Ammon's horn (tissue), 1 donor: ENCODE measurements around the gene NEK8.
"Not testable (repeated sequence)": the region's sequence is repeated elsewhere in the genome, so short reads cannot be mapped to it uniquely, and the experiment has no call there.

Experiments used
- DNase-seq: peaks from one replicate; pipeline ENCODE4 v3.0.0-alpha.2; 2016; ENCODE audit warnings: low spot score

NEK8 gene

GRCh38 chr17:28725660-28726225, 2.8 kb upstream of the NEK8 start:
- DNase-seq = peak; percentile 18

GRCh38 chr17:28726226-28726626, 2.4 kb upstream of the NEK8 start, which contains the start of gene TLCD1:
Gene TLCD1 (minus strand): TSS chr17:28726233. CDS start chr17:28726097, 136 bp downstream.
- peak; percentile 49 for DNase-seq

GRCh38 chr17:28726627-28727491, 1.7 kb upstream of the NEK8 start:
- peak; percentile 94 for DNase-seq

- DNase-seq = no peak
Measured at GRCh38 chr17:28729950-28730330, 1.4 kb downstream of the NEK8 start.

GRCh38 chr17:28733346-28733745, 4.8 kb downstream of the NEK8 start:
- no peak for DNase-seq

GRCh38 chr17:28734712-28735241, 6.2 kb downstream of the NEK8 start:
- DNase-seq = no peak

GRCh38 chr17:28735242-28735722, 6.7 kb downstream of the NEK8 start:
- DNase-seq = no peak

- not testable (repeated sequence) for DNase-seq
Measured at GRCh38 chr17:28735913-28736769, 7.6 kb downstream of the NEK8 start.

- DNase-seq = no peak
Measured at GRCh38 chr17:28737316-28737715, 8.7 kb downstream of the NEK8 start.

- no peak for DNase-seq
Measured at GRCh38 chr17:28737770-28738679, 9.4 kb downstream of the NEK8 start.

- DNase-seq = no peak
Measured at GRCh38 chr17:28738680-28739384, 10.2 kb downstream of the NEK8 start.

- DNase-seq = no peak
Measured at GRCh38 chr17:28740406-28741357, 12.1 kb downstream of the NEK8 start.

GRCh38 chr17:28741358-28742349, 13.1 kb downstream of the NEK8 start:
- peak; percentile 38 for DNase-seq

- peak; percentile 83 for DNase-seq
Measured at GRCh38 chr17:28743243-28744103, 14.9 kb downstream of the NEK8 start, which contains the start of gene TRAF4. Gene TRAF4 (plus strand): TSS chr17:28744011. CDS start chr17:28744113, 102 bp downstream.

- no peak for DNase-seq
Measured at GRCh38 chr17:28744104-28744971, 15.8 kb downstream of the NEK8 start.
